ENCODE measurements around the gene EFEMP1. TPM values are rescaled to one million over a fixed set of nuclear protein-coding genes. Genes with fewer than 3 reads are reported as not detected.

The EFEMP1 gene
- total and polyA plus RNA-seq, 9 of the 15 experiments (the other 6 are each of a cell fraction or from before 2014, with no cell fraction given) = 0.05 to 6.2 (median 0.22) TPM

DNA sequence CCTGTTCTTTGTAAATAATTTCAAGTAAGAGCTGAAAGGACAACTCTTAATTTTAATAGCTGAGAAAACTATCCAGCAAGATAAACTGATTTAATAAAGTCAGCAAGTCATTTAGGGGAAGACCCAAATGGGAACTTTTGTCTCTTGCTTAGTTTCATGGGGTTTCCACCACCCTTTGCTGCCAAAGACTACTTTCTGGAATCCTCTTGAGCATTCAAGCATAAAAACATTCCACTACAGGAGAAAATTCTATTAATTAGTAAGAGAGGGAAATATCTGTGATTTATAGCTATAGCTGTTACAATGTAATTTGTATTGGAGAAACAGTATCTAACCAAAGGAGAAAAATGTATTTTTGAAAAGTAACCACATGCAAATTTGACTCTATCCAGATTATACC is 20.6 kb downstream of the EFEMP1 start:
- ATAC-seq = no peak

More for the DNA sequence above, 20.6 kb downstream of the EFEMP1 start:
- H3K27me3 ChIP-seq (ENCODE audit: control insufficient read depth in 2 of 2, insufficient read depth in 2 of 2, low read length in 2 of 2) = no peaks in the 10 kb centered on the region
- DNase-seq (ENCODE audit: extremely low read depth in 1 of 4, low spot score in 3 of 4) (no peak), FAIRE-seq (no peak)
- no peaks in the 10 kb centered on the region for H3K36me3 ChIP-seq (ENCODE audit: control insufficient read depth, insufficient read depth, low read length)
- CTCF ChIA-PET (ENCODE audit: low intra/inter-chr PET ratio) = no interaction called here
- H3K9ac ChIP-seq (ENCODE audit: insufficient read depth in 1 of 2, low read depth in 2 of 2, low read length in 2 of 2) = no peak overlapping the region
- in situ Hi-C loops (cut with MboI) (no loop called here), intact Hi-C loops (cut with micrococcal nuclease) (no loop called here)
- BruUV-seq (replicated peaks) = no TSS peak
- H3K9me3 ChIP-seq (replicated peaks; ENCODE audit: control insufficient read depth, insufficient read depth, low read depth, low read length) = no peaks in the 10 kb centered on the region
- no peaks in the 10 kb centered on the region for H4K20me1 ChIP-seq (replicated peaks; ENCODE audit: control insufficient read depth, insufficient read depth, low read length)
- no peak overlapping the region for H3K4me3 ChIP-seq
- POLR2A ChIA-PET = interaction anchor here (2.3 kb wide), 1 partner anchor 16 kb away, joined by 6 read pairs; no protein-coding TSS in a partner anchor
- H3K79me2 ChIP-seq (ENCODE audit: control insufficient read depth, insufficient read depth, low read length) = no peaks in the 10 kb centered on the region
- H3K4me2 ChIP-seq (ENCODE audit: insufficient read depth, low read length) = no peak overlapping the region
- H3K4me1 ChIP-seq (replicated peaks in 1 of 2; ENCODE audit: control insufficient read depth in 2 of 2, insufficient read depth in 2 of 2, low read length in 2 of 2) = peaks cover 0 to 5% of the 10 kb centered on the region in 2 experiments; a peak in 2 of 5 replicates
- no peak overlapping the region for H2AFZ ChIP-seq (ENCODE audit: low read depth, low read length)
- H3K9me1 ChIP-seq (ENCODE audit: control insufficient read depth, insufficient read depth, low read length) = no peaks in the 10 kb centered on the region
- TF ChIP-seq HDGF (IDR thresholded peaks at IDR 0.05) = no peak
- TF ChIP-seq ARID2 (IDR thresholded peaks at IDR 0.05) = no peak
- TF ChIP-seq TRIM25 (IDR thresholded peaks at IDR 0.05; ENCODE audit: borderline replicate concordance) = no peak
- TF ChIP-seq ARHGAP35 (IDR thresholded peaks at IDR 0.05; ENCODE audit: partially characterized antibody) = no peak
- no peak for TF ChIP-seq RBM39 (optimal IDR thresholded peaks at IDR 0.05; ENCODE audit: low read depth, low read length)
- no peak for TF ChIP-seq RBM14 (IDR thresholded peaks at IDR 0.05; ENCODE audit: borderline replicate concordance, insufficient read depth, low read depth, low read length)
- no peak for TF ChIP-seq LCOR (CRISPR knock-in tag; IDR thresholded peaks at IDR 0.05)
- no peak for TF ChIP-seq HNRNPH1 (optimal IDR thresholded peaks at IDR 0.05; ENCODE audit: low read depth, low read length)
- TF ChIP-seq MCM2 (IDR thresholded peaks at IDR 0.05; ENCODE audit: low read depth) = no peak
- TF ChIP-seq ZBTB5 (IDR thresholded peaks at IDR 0.05) = no peak
- no peak overlapping the region for H3K27ac ChIP-seq (ENCODE audit: extremely low read depth, low read depth, low read length)

Measured in K562 (cell line).